K562 (cell line): Measurements from ENCODE around the gene HMCN1. TPM values are rescaled to one million over a fixed set of nuclear protein-coding genes. Genes with fewer than 3 reads are reported as not detected.

Experiments used
- ATAC-seq: fragments of 200-7000 bp; cut with Tn5 transposase; 3 replicates; pipeline ENCODE4 v1.9.1; 2020; ENCODE audit warnings: moderate library complexity
- BruUV-seq: library from RNA; stranded (reverse); fragments of 400-500 nt; replicated peaks from 2 replicates; lab custom pipeline; 2021; lab: Mats Ljungman, UMichigan
- CTCF ChIA-PET: fragments of 300-600 bp; formaldehyde crosslinking; extraction: SDS; loops from one replicate; lab custom pipeline; 2021; ENCODE audit warnings: low intra/inter-chr PET ratio; lab: Yijun Ruan, JAX
- POLR2A ChIA-PET: fragments of 300-600, 350-650 bp; sonication (Branson Sonifier 250); formaldehyde crosslinking; extraction: SDS; loops from one replicate; lab custom pipeline; 2021; ENCODE audit warnings: antibody characterized with exemption, inconsistent platforms; lab: Yijun Ruan, JAX
- DNase-seq, 4 experiments: peaks; one replicate each; pipeline versions ENCODE4 v3.0.0 to v3.0.0-alpha.2; 2011 to 2018; ENCODE audit warnings: low spot score in 3 of 4, mixed read lengths in 3 of 4; ENCODE audit errors: extremely low read depth in 1 of 4
- FAIRE-seq: peaks from 2 replicates; lab custom pipeline; 2011; peaks lifted over from hg19 to GRCh38; lab: Jason Lieb, UNC
- H2AFZ ChIP-seq: 2 replicates; pipeline ENCODE4 v1.6.0; 2011; ENCODE audit warnings: low read depth, low read length, control low read depth, inconsistent platforms
- H3K27ac ChIP-seq: fragments of 200-600 bp; 3 replicates; pipeline ENCODE4 v1.8.0; 2011; ENCODE audit warnings: low read depth, mild to moderate bottlenecking, control low read depth, inconsistent platforms, low read length, moderate library complexity, mixed read lengths; ENCODE audit errors: extremely low read depth
- H3K27me3 ChIP-seq, 2 experiments: fragments of 300-600 bp in 1 of 2; 2 replicates in 1 of 2; 3 replicates in 1 of 2; pipeline versions ENCODE4 v1.6.0 to v1.8.0; 2011; ENCODE audit warnings: inconsistent platforms in 2 of 2, low read length in 2 of 2, mild to moderate bottlenecking in 1 of 2, mixed read lengths in 1 of 2, moderate library complexity in 1 of 2; ENCODE audit not compliant: control insufficient read depth in 2 of 2, insufficient read depth in 2 of 2
- H3K36me3 ChIP-seq: fragments of 300-600 bp; 3 replicates; pipeline ENCODE4 v1.8.0; 2011; ENCODE audit warnings: mild to moderate bottlenecking, low read length, inconsistent platforms; ENCODE audit not compliant: control insufficient read depth, insufficient read depth
- H3K4me1 ChIP-seq, 2 experiments: fragments of 200-600 bp in 1 of 2; replicated peaks in 1 of 2; 2 replicates in 1 of 2; 3 replicates in 1 of 2; pipeline versions ENCODE4 v1.5.1 to v1.8.0; 2011; ENCODE audit warnings: inconsistent platforms in 2 of 2, low read length in 2 of 2, mild to moderate bottlenecking in 1 of 2, mixed read lengths in 1 of 2, moderate library complexity in 1 of 2; ENCODE audit not compliant: control insufficient read depth in 2 of 2, insufficient read depth in 2 of 2
- H3K4me2 ChIP-seq: 2 replicates; pipeline ENCODE4 v1.6.1; 2011; ENCODE audit warnings: low read length, control low read depth, inconsistent platforms, mixed read lengths; ENCODE audit not compliant: insufficient read depth
- H3K4me3 ChIP-seq: fragments of 200-600 bp; sonication (generic), shearing (Covaris generic); 2 replicates; pipeline ENCODE4 v1.5.1; 2016; ENCODE audit warnings: control low read depth, inconsistent platforms
- H3K79me2 ChIP-seq: fragments of 200-600 bp; 3 replicates; pipeline ENCODE4 v1.8.0; 2011; ENCODE audit warnings: low read length, inconsistent platforms; ENCODE audit not compliant: control insufficient read depth, insufficient read depth
- H3K9ac ChIP-seq, 2 experiments: 2 replicates each; pipeline versions ENCODE4 v1.6.0 to v1.6.1; 2011; ENCODE audit warnings: low read depth in 2 of 2, low read length in 2 of 2, control low read depth in 1 of 2, inconsistent platforms in 1 of 2, mild to moderate bottlenecking in 1 of 2, mixed read lengths in 1 of 2; ENCODE audit not compliant: insufficient read depth in 1 of 2
- H3K9me1 ChIP-seq: one replicate; pipeline ENCODE4 v1.6.0; 2011; ENCODE audit warnings: inconsistent platforms, mild to moderate bottlenecking, low read length, moderate library complexity; ENCODE audit not compliant: control insufficient read depth, insufficient read depth
- H3K9me3 ChIP-seq: replicated peaks from 2 replicates; pipeline ENCODE4 v1.5.1; 2011; ENCODE audit warnings: low read depth, low read length, inconsistent platforms; ENCODE audit not compliant: control insufficient read depth, insufficient read depth
- H4K20me1 ChIP-seq: replicated peaks from 2 replicates; pipeline ENCODE4 v1.6.1; 2011; ENCODE audit warnings: low read length, inconsistent platforms, mixed read lengths; ENCODE audit not compliant: control insufficient read depth, insufficient read depth
- CAMTA2 ChIP-seq: fragments of 250-450 bp; sonication (Bioruptor Pico); conservative IDR thresholded peaks from 2 replicates; pipeline ENCODE4 v1.5.1; 2022
- TAF15 ChIP-seq: fragments of 200-400 bp; formaldehyde crosslinking; IDR thresholded peaks from 2 replicates; pipeline ENCODE4 v1.6.1; 2017; ENCODE audit warnings: mild to moderate bottlenecking, low read depth, low read length, moderate library complexity
- WGBS: fragments of 100-300 bp; shearing (Covaris generic); methylation state at CpG from one replicate; pipeline ENCODE4 v1.1.6; 2016; ENCODE audit warnings: low coverage, mixed read lengths; ENCODE audit not compliant: insufficient coverage; ENCODE audit errors: missing lambda C conversion rate; 5-methylcytosine and 5-hydroxymethylcytosine counted together
- in situ Hi-C: fragments of 300-500 bp; cut with MboI; formaldehyde crosslinking; loops from 4 replicates; pipeline ENCODE4 v1.15.0; 2018; ENCODE audit warnings: inconsistent platforms, mixed read lengths
- intact Hi-C: fragments of 100-400 bp; cut with micrococcal nuclease; formaldehyde crosslinking; loops from 2 replicates; pipeline ENCODE4 v1.14.2; 2022
- polyA plus RNA-seq, 8 experiments: library from polyadenylated mRNA; depleted of rRNA in 4 of 8; stranded (reverse) in 5 of 8; unstranded in 3 of 8; fragments of >200 nt; fragmentation: Nextera tagmentation in 2 of 8; fragmentation: Illumina TruSeq in 1 of 8; extraction: Ambion mirVana in 2 of 8; extraction: Trizol in 1 of 8; gene quantifications; 2 replicates each; pipeline versions ENCODE4 v1.2.1 to v1.2.3, GENCODE V29; 2011 to 2014; ENCODE audit warnings: inconsistent platforms in 1 of 8, missing spikeins in 1 of 8
- total RNA-seq, 7 experiments: library from RNA; depleted of rRNA in 6 of 7; stranded (reverse); fragments of >200 nt in 6 of 7; fragmentation: Illumina TruSeq in 2 of 7; extraction: Trizol in 2 of 7; gene quantifications; 2 replicates each; pipeline versions ENCODE4 v1.2.1 to v1.2.3, GENCODE V29; 2011 to 2021; ENCODE audit warnings: low replicate concordance in 1 of 7

Gene HMCN1
- total and polyA plus RNA-seq, 9 of the 15 experiments (the other 6 are each of a cell fraction or from before 2014, with no cell fraction given) = 0.07 to 0.36 (median 0.21) TPM

DNA sequence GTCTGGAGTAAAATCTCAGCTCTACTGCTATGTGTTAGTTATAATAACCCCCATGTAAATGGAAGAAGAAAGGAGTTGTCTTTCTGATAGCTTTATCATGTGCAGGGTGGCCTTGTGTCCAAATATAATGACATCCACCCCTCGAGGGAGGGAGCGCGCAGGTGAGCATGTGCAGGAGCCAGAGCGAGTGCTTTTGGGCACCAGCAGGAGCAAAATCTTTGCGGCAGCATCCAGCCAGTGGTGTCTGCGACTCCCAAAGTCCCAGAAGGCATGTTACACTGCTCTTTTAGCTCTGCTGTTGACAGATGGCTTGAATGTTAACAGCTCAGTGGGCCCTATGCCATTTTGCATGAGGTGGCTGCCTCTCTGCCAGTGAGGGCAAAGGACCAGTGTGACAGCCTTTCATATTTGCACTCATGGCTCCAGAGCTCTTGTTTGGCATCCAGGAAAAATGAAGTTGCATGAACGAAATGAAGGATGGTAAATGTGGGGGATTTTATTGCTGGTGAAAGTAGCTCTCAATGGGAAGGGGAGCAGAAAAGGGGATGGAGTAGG lies 146.7 kb downstream of the HMCN1 start:
- intact Hi-C loops = no loop called here
- ChIA-PET CTCF (no interaction called here), POLR2A (interaction anchor here (0.6 to 0.7 kb wide), 2 partner anchors 169 to 326 kb away, joined by 3 to 4 read pairs; no protein-coding TSS in a partner anchor)
- H3K9me1 ChIP-seq = no peaks in the 10 kb centered on the region
- WGBS = 2% methylated on average over 7 of the region's 7 CpGs
- no peak overlapping the region for H3K4me2 ChIP-seq
- H2AFZ ChIP-seq = no peak overlapping the region
- no peak for TF ChIP-seq CAMTA2
- no peaks in the 10 kb centered on the region for H3K4me1 ChIP-seq
- H3K36me3 ChIP-seq = no peaks in the 10 kb centered on the region
- BruUV-seq = no TSS peak
- no peak overlapping the region for H3K4me3 ChIP-seq
- no peak overlapping the region for H3K9ac ChIP-seq
- in situ Hi-C loops = no loop called here
- H3K9me3 ChIP-seq = no peaks in the 10 kb centered on the region
- no peak for FAIRE-seq
- ATAC-seq = no peak
- H3K27ac ChIP-seq = no peak overlapping the region
- no peaks in the 10 kb centered on the region for H4K20me1 ChIP-seq
- no peaks in the 10 kb centered on the region for H3K27me3 ChIP-seq
- H3K79me2 ChIP-seq = no peaks in the 10 kb centered on the region
- no peak for DNase-seq

DNA sequence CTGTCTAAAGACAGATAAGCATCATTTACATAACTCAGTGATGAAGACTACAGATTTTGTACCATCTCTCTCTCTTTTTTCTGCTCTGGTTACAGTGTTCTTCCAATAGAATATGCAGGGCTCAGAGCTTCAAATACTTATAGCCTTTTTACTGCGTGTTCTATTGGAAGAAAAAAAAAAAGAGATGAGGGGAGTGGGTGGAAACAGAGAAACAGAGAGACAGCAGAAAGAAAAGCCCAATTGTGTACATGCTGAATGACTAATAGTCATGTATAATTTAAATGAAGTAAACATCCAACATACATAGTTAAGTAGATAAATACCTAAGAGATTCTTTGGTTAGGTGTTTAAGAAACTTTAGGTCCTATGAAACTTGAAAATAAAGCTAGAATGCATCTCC lies 151.9 kb downstream of the HMCN1 start:
- H2AFZ ChIP-seq = no peak overlapping the region
- no peak for TF ChIP-seq TAF15
- POLR2A ChIA-PET = no interaction called here
- H3K36me3 ChIP-seq = no peaks in the 10 kb centered on the region
- ATAC-seq = no peak
- no TSS peak for BruUV-seq
- no peaks in the 10 kb centered on the region for H3K27me3 ChIP-seq
- no peaks in the 10 kb centered on the region for H3K9me3 ChIP-seq
- CTCF ChIA-PET = no interaction called here
- no peaks in the 10 kb centered on the region for H3K9me1 ChIP-seq
- no peak for FAIRE-seq
- no peak for DNase-seq
- H4K20me1 ChIP-seq = no peaks in the 10 kb centered on the region
- H3K4me1 ChIP-seq = no peaks in the 10 kb centered on the region
- in situ Hi-C loops (no loop called here), intact Hi-C loops (no loop called here)
- no peak overlapping the region for H3K4me2 ChIP-seq
- H3K9ac ChIP-seq = no peak overlapping the region
- no peaks in the 10 kb centered on the region for H3K79me2 ChIP-seq
- 0% methylated on average over 1 of the region's 1 CpG for WGBS
- H3K27ac ChIP-seq = no peak overlapping the region
- no peak overlapping the region for H3K4me3 ChIP-seq
